AG04449 (cell line): Measurements from ENCODE around the gene TTC6.

ENCODE experiments used
- CTCF ChIA-PET: fragments of 350-600 bp; formaldehyde crosslinking; extraction: SDS; loops from one replicate; lab custom pipeline; 2021; ENCODE audit warnings: antibody characterized with exemption; lab: Yijun Ruan, JAX
- POLR2A ChIA-PET: fragments of 400-600, 350-600 bp; formaldehyde crosslinking; extraction: SDS; loops from one replicate; lab custom pipeline; 2020; ENCODE audit warnings: antibody characterized with exemption, inconsistent platforms; lab: Yijun Ruan, JAX
- DNase-seq: peaks from one replicate; pipeline ENCODE4 v3.0.0-alpha.2; 2010; ENCODE audit warnings: low read depth, low spot score
- H3K4me3 ChIP-seq: 2 replicates; pipeline ENCODE4 v1.5.1; 2011; ENCODE audit warnings: low read depth, mild to moderate bottlenecking, control low read depth, low read length
- CTCF ChIP-seq: IDR thresholded peaks from one replicate; pipeline ENCODE4 v1.5.1; 2011; ENCODE audit warnings: mild to moderate bottlenecking, moderate library complexity, low read length, control low read depth, inconsistent platforms; ENCODE audit not compliant: insufficient read depth; ENCODE audit errors: missing control alignments

Gene TTC6

GRCh38 chr14:37618498-37619028, 23.1 kb downstream of the TTC6 start:
- CTCF ChIA-PET = no interaction called here
- POLR2A ChIA-PET = no interaction called here
- TF ChIP-seq CTCF = no peak

GRCh38 chr14:37620856-37621255, 25.4 kb downstream of the TTC6 start:
- CTCF ChIA-PET = interaction anchor here (1.2 to 3.4 kb wide), 3 partner anchors 8 to 254 kb away, joined by 3 to 12 read pairs (median 5); no protein-coding TSS in a partner anchor
- H3K4me3 ChIP-seq = no peak overlapping the region
- TF ChIP-seq CTCF = no peak
- DNase-seq = no peak
- POLR2A ChIA-PET = no interaction called here

More at GRCh38 chr14:37618498-37619028, 23.1 kb downstream of the TTC6 start:
- no peak for DNase-seq
- no peak overlapping the region for H3K4me3 ChIP-seq

DNA sequence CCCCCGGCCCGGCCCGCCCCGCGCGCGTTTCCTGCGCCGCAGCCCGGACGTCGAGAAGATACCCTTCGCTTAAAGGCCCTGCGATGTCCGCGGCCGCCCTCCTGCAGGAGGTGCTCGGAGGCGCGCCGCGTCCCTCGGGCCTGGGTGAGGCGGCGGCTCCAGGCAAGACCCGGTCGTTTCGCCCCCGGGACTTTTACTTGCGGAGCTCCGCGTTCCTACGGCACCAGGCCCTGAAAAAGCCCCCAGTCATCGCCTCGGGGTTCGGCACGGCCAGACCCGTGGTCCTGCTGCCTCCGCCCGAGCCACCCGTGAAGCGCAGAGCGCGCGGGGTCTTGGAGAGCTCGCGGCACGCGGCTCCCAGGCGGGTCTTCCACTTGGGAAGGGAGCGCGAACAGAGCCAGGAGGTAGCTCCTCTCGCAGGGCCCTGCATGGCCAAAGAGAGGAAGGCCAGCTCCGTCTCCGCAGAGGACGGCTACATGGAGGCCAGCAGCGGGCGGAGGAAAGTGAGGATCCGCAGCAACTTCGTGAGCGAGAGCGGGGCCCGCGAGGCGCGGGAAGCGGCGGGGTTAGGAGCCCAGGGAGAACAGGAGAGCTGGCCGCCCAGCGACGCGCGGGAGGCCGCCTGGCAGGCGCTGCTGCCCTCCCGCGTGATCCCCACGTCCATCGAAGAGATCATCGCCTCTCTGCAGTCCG, 26.9 kb downstream of the TTC6 start:
- peak; percentile 26 for TF ChIP-seq CTCF
- no peak for DNase-seq
- ChIA-PET CTCF (interaction anchor here (1.1 to 3.4 kb wide), 6 partner anchors 10 to 392 kb away, joined by 3 to 12 read pairs (median 4); no protein-coding TSS in a partner anchor), POLR2A (interaction anchor here (0.8 kb wide), 1 partner anchor 426 kb away, joined by 3 read pairs; no protein-coding TSS in a partner anchor)
- peak overlapping the region; percentile 45 for H3K4me3 ChIP-seq

- H3K4me3 ChIP-seq = no peak overlapping the region
- ChIA-PET POLR2A (no interaction called here), CTCF (interaction anchor here (3.4 kb wide), 1 partner anchor 30 kb away, joined by 12 read pairs; no protein-coding TSS in a partner anchor)
- DNase-seq = peak; percentile 36
- TF ChIP-seq CTCF = no peak
Observed at GRCh38 chr14:37623426-37623951, 28.1 kb downstream of the TTC6 start.

GRCh38 chr14:37623971-37624370, 28.5 kb downstream of the TTC6 start:
- TF ChIP-seq CTCF = no peak
- DNase-seq = no peak
- ChIA-PET POLR2A (no interaction called here), CTCF (interaction anchor here (0.6 to 3.4 kb wide), 2 partner anchors 31 to 101 kb away, joined by 3 to 12 read pairs; no protein-coding TSS in a partner anchor)
- no peak overlapping the region for H3K4me3 ChIP-seq
